GM19468 (cell line): ENCODE data around the gene PXMP2.

Experiments used
- ATAC-seq: cut with Tn5 transposase; IDR thresholded peaks from one replicate; pipeline ENCODE4 v1.9.1; 2021; ENCODE audit warnings: mild to moderate bottlenecking, moderate library complexity, moderate number of reproducible peaks; ENCODE audit not compliant: unreplicated experiment; ENCODE audit errors: extremely low read depth

Gene PXMP2

GRCh38 chr12:132659146-132659545, 28.2 kb upstream of the PXMP2 start:
- ATAC-seq, result no peak

- ATAC-seq, result no peak
Measured at GRCh38 chr12:132660052-132660451, 27.3 kb upstream of the PXMP2 start.

- no peak for ATAC-seq
Measured at GRCh38 chr12:132660996-132661395, 26.4 kb upstream of the PXMP2 start.

- ATAC-seq, result no peak
Measured at GRCh38 chr12:132661972-132662371, 25.4 kb upstream of the PXMP2 start.

- no peak for ATAC-seq
Measured at GRCh38 chr12:132662901-132663755, 24.3 kb upstream of the PXMP2 start.

GRCh38 chr12:132664206-132665148, 22.9 kb upstream of the PXMP2 start:
- ATAC-seq, result no peak

- ATAC-seq, result no peak
Measured at GRCh38 chr12:132665149-132665491, 22.3 kb upstream of the PXMP2 start.

GRCh38 chr12:132665794-132666193, 21.6 kb upstream of the PXMP2 start:
- ATAC-seq, result no peak

GRCh38 chr12:132668191-132669088, 18.9 kb upstream of the PXMP2 start:
- no peak for ATAC-seq

- ATAC-seq, result no peak
Measured at GRCh38 chr12:132669166-132669879, 18.1 kb upstream of the PXMP2 start.

GRCh38 chr12:132672116-132672515, 15.3 kb upstream of the PXMP2 start:
- no peak for ATAC-seq

GRCh38 chr12:132672678-132673077, 14.7 kb upstream of the PXMP2 start:
- ATAC-seq, result no peak

- no peak for ATAC-seq
Measured at GRCh38 chr12:132673288-132674179, 13.9 kb upstream of the PXMP2 start.

- ATAC-seq, result no peak
Measured at GRCh38 chr12:132674561-132674960, 12.8 kb upstream of the PXMP2 start.

GRCh38 chr12:132675757-132676432, 11.5 kb upstream of the PXMP2 start:
- ATAC-seq, result no peak

GRCh38 chr12:132677492-132677891, 9.9 kb upstream of the PXMP2 start:
- ATAC-seq, result no peak

GRCh38 chr12:132685400-132685799, 2.0 kb upstream of the PXMP2 start:
- no peak for ATAC-seq

- ATAC-seq, result no peak
Measured at GRCh38 chr12:132686825-132687210, 569 bp upstream of the PXMP2 start.
